Psoas muscle (tissue), 8 donors: ENCODE measurements around the gene SIDT2. TPM values are rescaled to one million over a fixed set of nuclear protein-coding genes. Genes with fewer than 3 reads are reported as not detected.
"Not testable (repeated sequence)": the region's sequence is repeated elsewhere in the genome, so short reads cannot be mapped to it uniquely, and the experiment has no call there.

ENCODE experiments used
- ATAC-seq, 4 donors: fragments of 200-7000 bp; cut with Tn5 transposase; one replicate each; pipeline ENCODE4 v1.9.1; 2020; ENCODE audit warnings: moderate library complexity in 3 of 4, mild to moderate bottlenecking in 2 of 4
- DNase-seq, 2 donors: peaks; one replicate each; pipeline ENCODE4 v3.0.0-alpha.2; 2020
- H3K27ac ChIP-seq: fragments of 200-600 bp; one replicate; pipeline ENCODE4 v1.8.0; 2022
- H3K27me3 ChIP-seq, 3 donors: fragments of 200-600 bp in 1 of 3; one replicate each; pipeline versions ENCODE4 v1.6.1 to v1.8.0; 2013 to 2022; ENCODE audit warnings: low read length in 2 of 3, mild to moderate bottlenecking in 2 of 3, moderate library complexity in 1 of 3; ENCODE audit not compliant: insufficient read depth in 3 of 3
- H3K36me3 ChIP-seq, 2 donors: fragments of 200-600 bp in 1 of 2; one replicate each; pipeline versions ENCODE4 v1.6.1 to v1.8.0; 2013 to 2022; ENCODE audit warnings: low read depth in 1 of 2, mild to moderate bottlenecking in 1 of 2, moderate library complexity in 1 of 2; ENCODE audit not compliant: insufficient read depth in 1 of 2
- H3K4me1 ChIP-seq: fragments of 200-600 bp; one replicate; pipeline ENCODE4 v1.8.0; 2022
- H3K4me3 ChIP-seq: fragments of 200-600 bp; one replicate; pipeline ENCODE4 v1.8.0; 2022; ENCODE audit warnings: mild to moderate bottlenecking
- H3K9me3 ChIP-seq: fragments of 200-600 bp; one replicate; pipeline ENCODE4 v1.8.0; 2022
- WGBS, 3 donors: extraction: QIAGEN DNeasy Blood & Tissue Kit; methylation state at CpG; one replicate each; pipeline versions ENCODE4 v1.1.6 to v1.1.7; 2013; 5-methylcytosine and 5-hydroxymethylcytosine counted together
- intact Hi-C, 2 donors: fragments of 100-400 bp; cut with DNase I; formaldehyde crosslinking; loops; one replicate each; pipeline versions ENCODE4 v1.11.0 to v1.14.2; 2022
- long read RNA-seq, 2 donors: library from polyadenylated mRNA; unstranded; transcript quantifications; one replicate each; pipeline ENCODE4 v2.0.0, GENCODE V29; 2021
- polyA plus RNA-seq, 3 donors: library from polyadenylated mRNA; stranded (reverse); fragments of 200-250 nt; gene quantifications; one replicate each; pipeline ENCODE4 v1.2.3, GENCODE V29; 2013
- total RNA-seq, 4 donors: library from RNA; stranded (reverse); fragmentation: NEBNext Ultra II Directional in 2 of 4; extraction: Animal tissue kit (Norgen Biotek cat#: 25700) in 2 of 4; gene quantifications; one replicate each; pipeline versions ENCODE4 v1.2.1 to v1.2.4, GENCODE V29; 2021 to 2023
- TF ChIP-seq, protein P1 (sequence below): fragments of 200-600 bp; IDR thresholded peaks from one replicate; pipeline ENCODE4 v1.8.0; 2022; ENCODE audit warnings: antibody characterized with exemption
- donor health status: healthy with polysubstance abuse.
- donor health status: DM: no; HTN: no; CAD: no; lungs with moderate emphysema.
- donor health status: Bipolar disorder and iron deficiency.
- donor health status: healthy.
- donor health status: DM: yes; HTN: yes; CAD: no.
- donor health status: DM: no; HTN: no; CAD: no.
- donor health status: DM: no; HTN: no; CAD: no.
- donor health status: DM: yes; HTN: yes; CAD: no.

The SIDT2 gene
- total RNA-seq (10 to 100 TPM; 12.6 to 22.8 (median 19.9) TPM), polyA plus RNA-seq (10 to 100 TPM in 1 of 3 donors, 1 to 10 TPM in 2; 7.1 to 10.5 (median 7.3) TPM)
- long read RNA-seq, donor 1, partial matches to known transcripts = 2 of 3 reads
- long read RNA-seq, donor 1, other reads (novel, unspliced or antisense) = 1 of 3 reads
- long read RNA-seq, donor 2, partial matches to known transcripts = 2 of 5 reads
- long read RNA-seq, donor 2, other reads (novel, unspliced or antisense) = 3 of 5 reads

DNA sequence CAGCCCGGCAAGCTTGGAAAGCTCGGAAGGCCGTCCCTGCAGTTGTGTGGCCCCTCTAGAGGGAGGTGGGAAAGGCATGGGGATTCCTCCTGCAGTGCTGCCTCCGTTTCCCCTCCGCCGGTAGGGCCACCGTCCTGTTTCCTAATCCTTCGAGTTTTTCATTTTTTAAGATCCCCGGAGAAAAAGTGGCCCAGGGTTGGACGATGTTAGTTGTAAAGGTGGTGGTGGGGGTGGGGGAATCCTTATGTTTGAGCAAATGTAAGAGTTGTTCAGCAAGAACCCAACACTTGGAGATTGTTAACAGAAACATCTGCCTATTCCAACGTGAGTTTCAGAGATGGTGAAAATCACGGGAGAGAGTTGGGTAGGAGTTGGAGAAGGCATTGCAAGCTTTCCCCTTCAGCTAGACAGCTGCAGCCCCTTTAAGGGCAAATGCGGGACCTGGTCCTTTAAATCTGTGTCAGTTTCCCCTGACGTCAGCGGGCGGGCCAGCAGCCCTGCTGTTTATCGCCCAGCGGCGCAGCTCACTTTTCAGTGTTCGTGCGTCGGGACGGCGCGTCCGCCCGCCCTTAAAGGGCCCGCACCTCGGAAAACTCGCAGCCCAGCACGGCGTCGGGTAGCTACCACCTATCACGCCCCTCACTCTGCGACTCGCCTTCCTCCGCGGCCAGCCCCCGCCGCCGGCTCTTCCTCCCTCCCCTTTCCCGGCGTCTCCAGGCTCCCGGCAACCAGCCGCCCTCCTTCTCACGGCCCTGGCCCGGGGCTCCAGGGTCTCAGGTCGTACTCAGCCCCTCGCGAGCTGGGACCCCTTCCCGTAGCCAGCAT, at the start of gene SIDT2:
Gene SIDT2 (plus strand): TSS at position 534 of the 825 bp plus-strand sequence. CDS start 521 bp downstream, outside the sequence.
- peaks cover 0 to 18% of the 10 kb centered on the region in 2 donors for H3K36me3 ChIP-seq
- H3K4me1 ChIP-seq = peaks cover 35% of the 10 kb centered on the region
- no peaks in the 10 kb centered on the region for H3K27me3 ChIP-seq
- no peaks in the 10 kb centered on the region for H3K9me3 ChIP-seq
- intact Hi-C loops = no loop called here
- DNase-seq = peak; percentile 94 to 97
- WGBS, 3 donors = 1% methylated on average over 48 to 51 of the region's 51 CpGs
- peak within 1 kb of the TSS; percentile 90 for H3K4me3 ChIP-seq
- TF ChIP-seq, protein P1, sequence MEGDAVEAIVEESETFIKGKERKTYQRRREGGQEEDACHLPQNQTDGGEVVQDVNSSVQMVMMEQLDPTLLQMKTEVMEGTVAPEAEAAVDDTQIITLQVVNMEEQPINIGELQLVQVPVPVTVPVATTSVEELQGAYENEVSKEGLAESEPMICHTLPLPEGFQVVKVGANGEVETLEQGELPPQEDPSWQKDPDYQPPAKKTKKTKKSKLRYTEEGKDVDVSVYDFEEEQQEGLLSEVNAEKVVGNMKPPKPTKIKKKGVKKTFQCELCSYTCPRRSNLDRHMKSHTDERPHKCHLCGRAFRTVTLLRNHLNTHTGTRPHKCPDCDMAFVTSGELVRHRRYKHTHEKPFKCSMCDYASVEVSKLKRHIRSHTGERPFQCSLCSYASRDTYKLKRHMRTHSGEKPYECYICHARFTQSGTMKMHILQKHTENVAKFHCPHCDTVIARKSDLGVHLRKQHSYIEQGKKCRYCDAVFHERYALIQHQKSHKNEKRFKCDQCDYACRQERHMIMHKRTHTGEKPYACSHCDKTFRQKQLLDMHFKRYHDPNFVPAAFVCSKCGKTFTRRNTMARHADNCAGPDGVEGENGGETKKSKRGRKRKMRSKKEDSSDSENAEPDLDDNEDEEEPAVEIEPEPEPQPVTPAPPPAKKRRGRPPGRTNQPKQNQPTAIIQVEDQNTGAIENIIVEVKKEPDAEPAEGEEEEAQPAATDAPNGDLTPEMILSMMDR = no peak
- peak within 1 kb of the TSS; percentile 92 for H3K27ac ChIP-seq
- ATAC-seq = peak; percentile 92 to 96 (median 94)

DNA sequence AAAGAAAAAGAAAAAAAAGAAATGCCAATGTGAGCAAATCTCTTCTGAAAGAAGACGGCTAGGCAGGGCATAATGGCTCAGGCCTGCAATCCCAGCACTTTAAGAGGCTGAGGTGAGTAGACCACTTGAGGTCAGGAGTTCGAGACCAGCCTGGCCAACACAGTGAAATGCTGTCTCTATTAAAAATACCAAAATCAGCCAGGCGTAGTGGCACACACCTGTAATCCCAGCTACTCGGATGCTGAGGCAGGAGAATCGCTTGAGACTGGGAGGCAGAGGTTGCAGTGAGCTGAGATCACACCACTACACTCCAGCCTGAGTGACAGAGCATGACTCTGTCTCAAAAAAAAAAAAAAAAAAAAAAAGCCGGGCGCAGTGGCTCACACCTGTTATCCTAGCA, 48.1 kb upstream of the SIDT2 start:
- H3K4me3 ChIP-seq, H3K27me3 ChIP-seq, ATAC-seq, H3K36me3 ChIP-seq, DNase-seq, H3K27ac ChIP-seq, H3K4me1 ChIP-seq, H3K9me3 ChIP-seq: not testable (repeated sequence)
- 86 to 97% (median 95%) methylated on average over 5 to 7 of the region's 7 CpGs for WGBS, 3 donors
- intact Hi-C loops = loop anchor here in 1 of 2 donors (5.0 kb wide), 1 partner anchor 77 kb away; no protein-coding TSS in a partner anchor

GRCh38 chr11:117130879-117131278, 47.7 kb upstream of the SIDT2 start:
- Histone ChIP-seq H3K4me1 (no peaks in the 10 kb centered on the region), H3K9me3 (no peaks in the 10 kb centered on the region), H3K36me3 (no peaks in the 10 kb centered on the region), H3K27me3 (no peaks in the 10 kb centered on the region), H3K27ac (no peak overlapping the region), H3K4me3 (no peak overlapping the region)
- WGBS, 3 donors = 90 to 92% (median 91%) methylated on average over 7 of the region's 7 CpGs
- DNase-seq (no peak), ATAC-seq (no peak)
- intact Hi-C loops = loop anchor here in 1 of 2 donors (5.0 kb wide), 1 partner anchor 76 kb away; no protein-coding TSS in a partner anchor
- TF ChIP-seq, protein P1 = no peak

- ATAC-seq (no peak), DNase-seq (no peak)
- Histone ChIP-seq H3K9me3 (no peaks in the 10 kb centered on the region), H3K36me3 (no peaks in the 10 kb centered on the region), H3K4me1 (no peaks in the 10 kb centered on the region), H3K27me3 (no peaks in the 10 kb centered on the region), H3K4me3 (no peak overlapping the region), H3K27ac (no peak overlapping the region)
- WGBS, 3 donors = 58 to 73% (median 69%) methylated on average over 2 to 3 of the region's 3 CpGs
- intact Hi-C loops = loop anchor here in 1 of 2 donors (5.0 kb wide), 1 partner anchor 73 kb away; no protein-coding TSS in a partner anchor
- TF ChIP-seq, protein P1 = no peak
These were observed 44.1 kb upstream of the SIDT2 start for GRCh38 chr11:117134431-117134830.

DNA sequence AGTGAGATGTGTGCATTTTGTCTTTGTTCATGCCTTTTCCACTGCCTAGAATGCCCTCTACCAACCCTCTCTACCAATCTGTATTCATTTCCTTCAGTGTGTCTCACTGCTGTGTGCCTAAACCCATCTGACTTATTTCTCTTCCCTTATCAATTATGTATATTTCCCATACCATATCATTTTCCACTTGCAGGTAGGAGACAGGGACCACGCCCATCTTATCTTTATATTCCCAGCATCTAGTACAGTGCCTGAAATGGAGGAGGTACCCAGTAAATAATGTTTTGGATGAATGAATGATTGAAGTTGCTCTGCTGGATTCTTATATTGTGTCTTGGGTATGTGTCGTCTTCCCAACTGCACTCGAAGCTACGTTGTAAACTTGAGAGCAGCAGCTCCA, 43.6 kb upstream of the SIDT2 start:
- ATAC-seq, H3K4me3 ChIP-seq, DNase-seq, H3K27me3 ChIP-seq, H3K4me1 ChIP-seq, H3K27ac ChIP-seq, H3K36me3 ChIP-seq, H3K9me3 ChIP-seq: not testable (repeated sequence)
- WGBS, 3 donors = 71 to 96% (median 85%) methylated on average over 1 of the region's 4 CpGs
- intact Hi-C loops = loop anchor here in 1 of 2 donors (5.0 kb wide), 1 partner anchor 72 kb away; no protein-coding TSS in a partner anchor

DNA sequence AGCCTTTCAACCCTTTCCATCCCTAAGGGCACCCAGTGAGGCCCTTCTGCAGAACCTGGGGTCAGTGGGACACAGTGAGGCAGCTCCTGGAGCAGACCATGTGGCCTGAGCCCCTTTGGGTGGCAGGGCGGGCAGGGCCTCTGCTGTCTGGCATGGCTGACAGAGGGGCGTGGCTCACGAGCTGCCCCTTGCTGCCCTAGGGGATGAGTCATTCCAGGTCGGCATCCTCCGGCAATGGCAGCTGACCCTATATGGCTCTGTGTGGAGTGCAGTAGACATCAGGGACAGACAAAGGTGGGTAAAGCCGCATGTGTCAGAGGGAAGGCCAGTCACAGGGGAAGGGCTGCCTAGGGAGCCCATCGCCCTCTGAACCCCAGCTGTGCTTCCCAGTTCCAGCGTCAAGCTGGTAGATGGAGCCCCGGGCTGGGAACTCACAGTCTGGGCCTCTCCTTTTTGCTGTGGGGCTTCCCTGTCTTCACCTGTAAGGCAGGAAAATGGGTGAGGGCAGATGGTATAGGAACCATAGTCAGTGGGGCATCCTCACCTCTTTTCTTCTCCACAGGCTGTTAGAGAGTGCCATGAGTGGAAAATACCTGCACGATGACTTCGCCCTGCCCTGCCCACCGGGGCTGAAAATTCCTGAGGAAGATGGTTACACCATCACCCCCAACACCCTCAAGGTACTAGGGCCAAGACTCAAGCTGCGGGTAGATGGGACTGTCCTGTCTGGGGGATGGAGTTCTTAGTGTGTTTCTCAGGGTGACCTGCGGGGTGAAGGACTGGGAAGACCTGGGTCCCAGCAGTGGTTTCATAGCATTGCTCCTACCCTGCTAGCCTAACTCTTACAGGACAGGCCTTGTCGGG, 41.1 kb upstream of the SIDT2 start:
- DNase-seq, H3K36me3 ChIP-seq, intact Hi-C loops, H3K9me3 ChIP-seq, H3K27me3 ChIP-seq, H3K27ac ChIP-seq, H3K4me3 ChIP-seq, H3K4me1 ChIP-seq: not testable (repeated sequence)
- ATAC-seq = peak in 3 of 4 donors; percentile 37 to 64 (median 54)
- WGBS, 3 donors = no CpG with 5 or more reads among the region's 15 CpGs
